ENCODE measurements around the gene LAMB1.

LAMB1 gene

GRCh38 chr7:107877731-107878382 is 125.1 kb downstream of the LAMB1 start:
- DNase-seq, result no peak

- DNase-seq, result no peak
These were observed 126.0 kb downstream of the LAMB1 start for GRCh38 chr7:107876916-107877315.

GRCh38 chr7:107874605-107875446 is 128.1 kb downstream of the LAMB1 start:
- peak; percentile 21 for DNase-seq

- DNase-seq, result no peak
These were observed 128.8 kb downstream of the LAMB1 start for GRCh38 chr7:107874111-107874510.
